LNCaP clone FGC (cell line): ENCODE results near the gene SULT4A1.

Experiments
- DNase-seq: peaks from one replicate; pipeline ENCODE4 v3.0.0-alpha.2; 2011; ENCODE audit warnings: low read depth
- H3K4me3 ChIP-seq: 2 replicates; pipeline ENCODE4 v1.5.1; 2011; ENCODE audit warnings: mild to moderate bottlenecking, low read depth, low read length, control low read depth
- CTCF ChIP-seq: IDR thresholded peaks from 2 replicates; pipeline ENCODE4 v1.5.1; 2012; ENCODE audit warnings: mild to moderate bottlenecking; ENCODE audit not compliant: control insufficient read depth, insufficient read depth; ENCODE audit errors: extremely low read depth

The SULT4A1 gene

GRCh38 chr22:43849731-43850130 lies 12.6 kb downstream of the SULT4A1 start:
- DNase-seq, result no peak
- no peak for TF ChIP-seq CTCF
- no peak overlapping the region for H3K4me3 ChIP-seq

GRCh38 chr22:43848366-43849171 lies 13.7 kb downstream of the SULT4A1 start:
- H3K4me3 ChIP-seq, result no peak overlapping the region
- DNase-seq, result no peak
- TF ChIP-seq CTCF, result peak; percentile 76

DNA sequence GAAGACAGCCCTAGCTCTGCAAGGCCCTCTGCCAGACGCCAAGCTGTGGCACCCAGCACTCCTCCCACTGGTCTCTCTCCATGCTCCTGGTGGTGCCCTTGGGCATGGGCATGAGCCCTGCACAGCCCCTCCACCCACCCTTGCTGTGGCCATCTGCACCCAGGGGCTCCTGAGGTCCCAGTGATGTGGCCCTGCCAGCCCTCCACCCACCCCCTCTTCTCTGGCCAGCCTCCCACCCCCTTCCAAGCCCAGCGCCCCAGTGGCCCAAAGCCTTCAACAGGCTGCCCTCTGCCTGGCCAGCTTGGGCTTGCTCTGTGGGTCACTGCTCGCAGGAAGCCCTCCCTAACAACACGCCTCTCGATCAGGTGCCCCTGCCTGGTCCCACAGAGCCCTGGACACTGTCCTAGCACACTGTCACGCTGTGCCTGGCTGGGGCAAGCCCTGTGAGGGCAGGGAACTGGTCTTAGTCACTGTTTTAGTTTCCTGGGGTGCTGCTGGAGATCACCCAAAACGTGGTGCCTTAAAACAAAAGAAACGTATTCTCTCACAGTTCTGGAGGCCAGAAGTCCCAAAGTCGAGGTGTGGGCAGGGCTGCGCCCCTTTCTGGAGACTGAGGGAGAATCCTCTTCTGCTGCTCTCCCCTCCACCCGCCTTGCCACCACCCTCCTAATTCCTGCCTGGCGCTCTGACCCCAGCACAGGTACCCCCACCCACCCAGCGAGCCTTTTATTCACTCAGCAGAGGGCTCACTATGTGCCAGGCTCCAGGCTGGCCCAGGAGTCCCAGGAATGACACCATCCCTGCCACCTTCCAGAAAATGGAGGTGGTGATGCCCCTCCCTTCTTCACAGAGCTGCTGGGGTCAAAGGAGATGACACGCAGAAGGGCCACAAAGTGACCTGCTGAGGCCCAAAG lies 14.7 kb downstream of the SULT4A1 start:
- no peak for DNase-seq
- no peak overlapping the region for H3K4me3 ChIP-seq
- TF ChIP-seq CTCF, result no peak

GRCh38 chr22:43846966-43847365 lies 15.3 kb downstream of the SULT4A1 start:
- H3K4me3 ChIP-seq, result no peak overlapping the region
- DNase-seq, result no peak
- no peak for TF ChIP-seq CTCF

GRCh38 chr22:43845981-43846380 lies 16.3 kb downstream of the SULT4A1 start:
- no peak for TF ChIP-seq CTCF
- H3K4me3 ChIP-seq, result no peak overlapping the region
- DNase-seq, result no peak

DNA sequence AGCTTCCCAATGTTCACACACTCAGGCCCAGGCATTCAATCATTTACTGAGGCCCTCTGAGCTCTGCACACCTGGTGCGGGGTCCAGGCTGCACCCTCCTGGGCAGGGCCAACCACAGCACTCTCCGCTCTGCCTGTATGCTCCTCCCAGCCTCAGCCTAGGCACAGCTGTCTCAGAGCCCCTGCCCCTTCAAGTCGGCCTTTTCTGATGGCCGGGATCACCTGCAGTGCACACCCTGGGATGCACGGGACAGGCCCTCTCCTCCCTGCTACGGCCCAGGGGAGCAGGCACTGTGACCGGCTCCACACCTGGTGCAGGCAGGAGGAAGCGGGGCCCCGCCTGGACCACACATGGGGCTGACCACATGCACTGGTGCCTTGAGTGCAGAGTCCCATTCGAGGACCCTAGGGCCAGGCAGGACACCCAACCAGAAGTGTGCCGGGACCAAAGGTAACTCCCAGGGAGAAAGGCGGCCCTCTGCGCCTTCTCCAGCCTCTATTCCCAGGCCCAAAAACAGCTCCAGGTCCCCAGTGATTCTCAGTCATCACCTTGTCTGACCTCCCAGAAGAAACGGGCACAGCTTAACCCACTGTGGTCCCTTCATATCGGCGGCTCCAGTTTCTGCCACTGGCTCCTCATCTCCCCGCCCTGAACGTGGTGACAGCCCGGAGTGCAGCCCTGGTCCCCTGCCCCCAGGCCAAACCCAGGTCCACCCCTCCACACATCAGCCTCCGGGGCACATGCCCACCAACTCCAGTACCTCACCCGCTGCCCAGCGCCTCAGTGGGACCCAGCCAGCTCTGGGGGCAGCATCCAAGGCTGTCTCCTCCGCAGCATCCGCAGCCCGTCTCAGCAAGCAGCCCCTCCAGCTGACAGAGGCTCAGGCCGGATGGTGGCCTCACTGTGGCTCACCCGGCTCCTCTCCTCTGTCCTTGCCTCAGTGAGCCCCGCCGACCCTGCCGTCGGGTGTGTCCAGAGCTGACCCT lies 17.5 kb downstream of the SULT4A1 start:
- no peak for DNase-seq
- H3K4me3 ChIP-seq, result no peak overlapping the region
- TF ChIP-seq CTCF, result no peak
